ENCODE measurements around the gene GAGE13.
"Not testable (repeated sequence)": the region's sequence is repeated elsewhere in the genome, so short reads cannot be mapped to it uniquely, and the experiment has no call there.

GAGE13 gene

GRCh38 chrX:49309401-49309981 lies 21.9 kb upstream of the GAGE13 start:
- DNase-seq (ENCODE audit: low read depth) = no peak
- TF ChIP-seq CTCF (IDR thresholded peaks at IDR 0.05; ENCODE audit: control insufficient read depth, extremely low read depth, insufficient read depth) = no peak
- H3K4me3 ChIP-seq (ENCODE audit: low read depth, low read length) = no peak overlapping the region

GRCh38 chrX:49310371-49310770 lies 21.0 kb upstream of the GAGE13 start:
- no peak for DNase-seq (ENCODE audit: low read depth)
- no peak overlapping the region for H3K4me3 ChIP-seq (ENCODE audit: low read depth, low read length)
- no peak for TF ChIP-seq CTCF (IDR thresholded peaks at IDR 0.05; ENCODE audit: control insufficient read depth, extremely low read depth, insufficient read depth)

GRCh38 chrX:49312176-49312575 lies 19.2 kb upstream of the GAGE13 start:
- no peak overlapping the region for H3K4me3 ChIP-seq (ENCODE audit: low read depth, low read length)
- DNase-seq (ENCODE audit: low read depth) = no peak
- TF ChIP-seq CTCF (IDR thresholded peaks at IDR 0.05; ENCODE audit: control insufficient read depth, extremely low read depth, insufficient read depth) = no peak

GRCh38 chrX:49316085-49316484 lies 15.3 kb upstream of the GAGE13 start:
- TF ChIP-seq CTCF (IDR thresholded peaks at IDR 0.05; ENCODE audit: control insufficient read depth, extremely low read depth, insufficient read depth) = no peak
- H3K4me3 ChIP-seq (ENCODE audit: low read depth, low read length) = no peak overlapping the region
- no peak for DNase-seq (ENCODE audit: low read depth)

- DNase-seq (ENCODE audit: low read depth) = not testable (repeated sequence)
- H3K4me3 ChIP-seq (ENCODE audit: low read depth, low read length) = peak within 1 kb of the TSS; percentile 39
Observed at GRCh38 chrX:49321737-49322136, 9.6 kb upstream of the GAGE13 start, which contains the start of gene GAGE12J. TSS of gene GAGE12J (plus strand) at chrX:49322037. CDS start at chrX:49323194, 1,157 bp downstream.

GRCh38 chrX:49322266-49322665 lies 9.1 kb upstream of the GAGE13 start:
- DNase-seq (ENCODE audit: low read depth) = not testable (repeated sequence)
- peak overlapping the region; percentile 39 for H3K4me3 ChIP-seq (ENCODE audit: low read depth, low read length)

GRCh38 chrX:49323735-49324134 lies 7.6 kb upstream of the GAGE13 start:
- DNase-seq (ENCODE audit: low read depth); H3K4me3 ChIP-seq (ENCODE audit: low read depth, low read length): not testable (repeated sequence)

GRCh38 chrX:49330421-49330820 lies 961 bp upstream of the GAGE13 start:
- DNase-seq (ENCODE audit: low read depth); H3K4me3 ChIP-seq (ENCODE audit: low read depth, low read length): not testable (repeated sequence)

- DNase-seq (ENCODE audit: low read depth); H3K4me3 ChIP-seq (ENCODE audit: low read depth, low read length): not testable (repeated sequence)
Observed at GRCh38 chrX:49331841-49332240, 459 bp downstream of the GAGE13 start.

- DNase-seq (ENCODE audit: low read depth) = not testable (repeated sequence)
- peak overlapping the region; percentile 40 for H3K4me3 ChIP-seq (ENCODE audit: low read depth, low read length)
Observed at GRCh38 chrX:49341449-49341848, 10.1 kb downstream of the GAGE13 start.

- DNase-seq (ENCODE audit: low read depth); H3K4me3 ChIP-seq (ENCODE audit: low read depth, low read length): not testable (repeated sequence)
Observed at GRCh38 chrX:49344496-49345175, 13.3 kb downstream of the GAGE13 start.

- not testable (repeated sequence) for H3K4me3 ChIP-seq (ENCODE audit: low read depth, low read length); DNase-seq (ENCODE audit: low read depth)
Observed at GRCh38 chrX:49345402-49345801, 14.0 kb downstream of the GAGE13 start.

GRCh38 chrX:49346150-49346549 lies 14.8 kb downstream of the GAGE13 start:
- not testable (repeated sequence) for H3K4me3 ChIP-seq (ENCODE audit: low read depth, low read length); DNase-seq (ENCODE audit: low read depth)

All from LNCaP clone FGC (cell line).